Measurements from ENCODE around the gene ZFR.

GRCh38 chr5:32314658-32315057 is 129.9 kb downstream of the ZFR start:
- TF ChIP-seq CTCF (IDR thresholded peaks at IDR 0.05; ENCODE audit: low read depth, low read length, missing input control): no peak
- no peak for TF ChIP-seq SP1 (IDR thresholded peaks at IDR 0.05)
- no peak for TF ChIP-seq EGR1 (IDR thresholded peaks at IDR 0.05; ENCODE audit: low read depth in 2 of 2)
- no peak for TF ChIP-seq MAX (IDR thresholded peaks at IDR 0.05)
- TF ChIP-seq REST (IDR thresholded peaks at IDR 0.05): no peak
- no peak for TF ChIP-seq FOXA1 (IDR thresholded peaks at IDR 0.05)
- TF ChIP-seq TAF1 (conservative IDR thresholded peaks at IDR 0.05): no peak
